NCI-H1436 treated with DMSO at 0.1 percent for 48 hours (cell line): Measurements from ENCODE around the gene LEF1.

Experiments used
- DNase-seq: peaks from one replicate; lab custom pipeline; 2025; lab: John Stamatoyannopoulos, UW

LEF1 gene

DNA sequence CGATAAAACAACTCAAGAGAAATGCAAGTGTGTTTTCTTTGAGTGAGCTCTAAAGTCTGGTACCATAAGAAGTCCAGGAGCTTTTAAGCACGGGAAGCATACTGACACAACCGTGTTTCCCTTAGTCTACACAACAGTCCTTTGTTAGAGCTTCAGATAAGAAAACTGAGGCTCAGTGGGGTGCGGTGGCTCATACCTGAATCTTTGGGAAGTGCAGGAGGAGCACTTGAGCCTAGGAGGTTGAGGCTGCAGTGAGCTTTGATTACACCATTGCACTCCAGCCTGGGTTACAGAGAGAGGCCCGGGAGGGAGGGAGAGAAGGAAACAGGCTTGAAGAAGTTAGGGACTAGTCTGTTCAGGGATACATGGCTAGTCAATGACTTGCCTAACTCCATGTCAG is 21.9 kb downstream of the LEF1 start:
- no peak for DNase-seq

DNA sequence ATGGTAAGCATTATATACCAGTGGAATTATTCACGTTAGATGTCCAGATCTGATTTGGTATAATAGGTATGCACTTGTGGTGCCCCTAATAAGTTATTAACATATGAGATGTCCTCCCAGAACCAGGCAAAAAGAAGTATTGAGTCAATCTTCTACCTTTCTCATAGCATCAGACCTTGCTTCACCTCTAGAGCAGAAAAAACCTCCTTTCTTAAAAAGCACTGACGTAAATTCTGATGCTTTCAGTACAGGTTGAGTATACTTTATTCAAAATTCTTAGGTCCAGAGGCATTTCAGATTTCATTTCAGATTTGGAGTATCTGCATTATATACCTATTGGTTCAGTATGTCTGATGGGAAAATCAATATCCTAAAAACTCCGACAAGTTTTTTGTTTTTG is 22.4 kb downstream of the LEF1 start:
- no peak for DNase-seq

DNA sequence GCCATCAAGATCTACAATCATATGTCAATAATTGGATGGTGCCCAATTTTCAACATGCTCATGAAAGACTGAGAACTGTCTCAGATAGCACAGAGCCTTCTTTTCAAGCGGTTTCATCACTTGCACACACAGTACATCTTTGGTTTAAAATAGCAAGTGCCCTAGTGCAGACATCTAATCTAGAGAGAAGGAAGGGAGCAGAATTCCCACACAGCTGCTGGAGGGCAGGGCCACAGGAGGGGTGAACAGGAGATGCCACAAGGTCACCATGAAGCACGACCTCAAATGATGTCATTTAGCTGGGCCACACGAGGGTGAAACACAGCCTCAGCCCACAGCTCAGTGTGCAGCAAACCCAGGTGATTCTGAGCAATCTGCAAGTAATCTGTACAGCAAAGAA is 24.3 kb downstream of the LEF1 start:
- DNase-seq = no peak

DNA sequence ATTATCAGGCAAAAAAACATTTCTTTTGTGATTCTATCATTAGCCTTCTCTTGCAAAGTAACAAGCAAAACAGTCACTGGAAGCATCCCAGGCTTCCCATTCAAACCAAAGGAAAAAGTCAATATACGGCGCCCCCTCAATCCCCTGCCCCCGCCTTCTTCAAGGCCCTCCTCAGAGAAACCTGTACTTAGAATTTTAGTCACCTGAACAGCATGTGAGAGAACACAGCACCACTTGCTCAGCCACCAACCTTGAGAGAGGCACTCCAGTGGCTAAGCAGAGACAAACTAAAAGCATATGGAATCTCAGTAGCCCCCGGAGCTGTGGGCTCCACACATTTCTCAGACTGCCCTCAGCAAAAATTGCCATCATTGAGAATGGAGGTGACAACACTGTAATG is 25.2 kb downstream of the LEF1 start:
- no peak for DNase-seq

DNA sequence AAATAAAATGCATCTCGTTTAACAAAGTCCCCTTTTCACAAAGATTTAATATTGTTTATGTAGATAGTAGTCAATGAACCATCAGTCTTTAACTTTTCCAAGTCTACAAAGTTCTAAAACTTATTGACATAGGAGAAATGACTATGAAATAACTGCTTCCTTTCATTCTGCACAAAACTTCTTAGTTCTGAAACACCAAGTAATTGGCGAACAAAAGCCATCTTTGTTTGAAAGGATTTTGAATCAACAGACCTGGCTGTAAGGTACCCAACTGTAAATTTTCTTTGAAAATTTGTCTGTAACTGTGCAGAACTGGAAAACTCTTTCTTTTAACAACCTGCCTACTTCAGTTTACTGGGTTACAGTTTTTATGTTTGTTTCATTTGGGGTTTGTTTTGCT is 25.9 kb downstream of the LEF1 start:
- DNase-seq = no peak

DNA sequence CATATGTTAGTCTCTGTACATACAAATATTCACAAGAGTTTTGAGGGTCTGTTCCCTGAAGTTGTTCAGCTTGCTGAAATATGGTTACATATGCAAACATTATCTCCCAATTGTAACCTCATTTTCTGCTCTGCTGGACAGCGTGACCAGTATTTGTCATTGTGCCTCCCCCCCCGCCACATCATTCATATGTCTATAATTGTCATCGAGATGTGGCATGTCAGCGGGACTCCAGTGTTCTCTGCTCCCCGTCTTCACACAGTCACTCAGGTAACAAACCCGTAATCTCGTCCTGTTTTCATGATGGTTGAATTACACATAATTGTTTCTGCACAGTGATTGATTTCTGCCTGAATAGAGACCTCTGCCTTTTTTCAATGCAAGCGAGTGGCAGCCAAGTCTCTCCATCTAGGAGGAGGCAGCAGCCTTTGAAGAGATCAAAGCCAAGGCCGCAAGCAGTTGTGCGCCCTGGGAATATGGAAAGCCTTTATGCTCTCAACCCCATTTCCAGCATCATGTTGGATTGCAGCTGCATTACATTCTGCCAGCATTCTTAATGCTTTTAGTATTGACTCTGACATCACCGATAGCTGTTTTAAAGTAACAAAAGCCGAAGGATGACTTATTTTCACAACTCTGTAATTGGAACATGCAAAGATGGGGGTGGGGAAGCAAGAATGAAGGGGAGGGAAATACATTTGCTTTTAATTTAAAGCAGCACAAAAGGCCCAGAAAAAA is 27.4 kb downstream of the LEF1 start:
- no peak for DNase-seq

DNA sequence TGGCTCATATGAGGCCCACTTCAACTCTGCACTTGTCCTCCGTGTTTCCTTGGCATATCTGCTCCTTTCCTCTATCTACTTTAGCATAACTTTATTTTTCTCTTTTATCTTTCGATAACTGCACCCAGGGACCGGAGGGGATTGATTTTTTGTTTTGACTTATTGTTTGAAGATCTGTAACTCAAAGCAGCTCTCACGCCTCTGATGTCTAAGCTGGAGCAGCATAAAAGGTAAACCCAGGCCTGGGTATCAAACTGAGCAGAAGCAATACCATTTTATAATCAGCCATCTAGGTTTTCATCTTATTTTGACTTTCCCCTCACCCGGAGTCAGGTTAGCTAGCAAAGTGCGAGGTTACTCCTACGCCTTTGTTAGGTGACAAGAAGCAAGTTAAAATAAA is 28.4 kb downstream of the LEF1 start:
- no peak for DNase-seq

DNA sequence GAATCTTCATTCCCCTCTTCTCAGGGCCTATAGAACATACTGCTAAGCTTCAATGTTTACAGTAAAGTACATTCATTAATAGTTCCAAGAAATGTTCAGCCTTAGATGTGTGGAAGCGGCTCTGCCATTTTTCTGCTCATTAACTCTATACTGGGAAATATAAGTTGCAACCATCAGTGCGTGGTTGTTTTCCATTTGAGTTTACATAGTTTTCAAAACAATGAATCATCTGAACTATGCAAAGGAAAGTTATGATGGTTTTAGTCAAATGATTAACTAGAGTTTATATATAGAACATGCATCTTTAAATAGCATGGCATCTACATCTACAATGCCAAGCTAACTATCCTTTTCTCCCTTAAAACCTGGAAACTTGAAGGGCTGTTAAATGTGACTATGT is 29.6 kb downstream of the LEF1 start:
- DNase-seq = no peak

DNA sequence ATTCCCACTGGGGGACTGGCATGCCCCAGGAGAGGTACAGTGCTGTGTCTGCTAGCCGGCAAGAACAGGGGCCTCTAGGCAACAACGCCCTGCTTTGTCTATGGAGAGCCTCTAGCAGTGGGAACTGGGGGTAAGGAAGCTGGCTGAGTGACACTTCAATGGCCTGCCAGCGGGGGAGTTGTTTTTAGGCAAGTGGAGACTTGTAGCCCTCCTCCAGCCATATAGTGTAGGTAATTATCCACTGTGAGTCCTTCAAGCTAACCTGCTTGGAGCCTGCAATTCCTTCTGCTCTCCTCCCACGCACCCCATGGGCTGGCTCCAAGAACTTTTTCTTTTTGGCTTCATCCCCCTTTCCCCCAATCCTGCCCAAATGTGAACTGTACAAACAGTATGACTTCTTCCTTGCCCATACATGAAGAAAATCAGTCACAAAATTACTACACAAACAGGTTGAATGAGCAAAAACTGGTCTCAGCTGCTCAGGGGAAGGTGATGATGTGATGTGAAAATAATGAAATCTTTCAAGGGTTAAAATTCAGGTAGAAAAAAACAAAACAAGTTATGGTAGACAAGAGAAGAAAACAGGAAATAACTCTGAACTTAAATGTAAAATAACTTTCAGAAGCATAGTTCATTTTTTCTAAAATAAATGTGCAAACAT is 33.1 kb downstream of the LEF1 start:
- peak; percentile 77 for DNase-seq

DNA sequence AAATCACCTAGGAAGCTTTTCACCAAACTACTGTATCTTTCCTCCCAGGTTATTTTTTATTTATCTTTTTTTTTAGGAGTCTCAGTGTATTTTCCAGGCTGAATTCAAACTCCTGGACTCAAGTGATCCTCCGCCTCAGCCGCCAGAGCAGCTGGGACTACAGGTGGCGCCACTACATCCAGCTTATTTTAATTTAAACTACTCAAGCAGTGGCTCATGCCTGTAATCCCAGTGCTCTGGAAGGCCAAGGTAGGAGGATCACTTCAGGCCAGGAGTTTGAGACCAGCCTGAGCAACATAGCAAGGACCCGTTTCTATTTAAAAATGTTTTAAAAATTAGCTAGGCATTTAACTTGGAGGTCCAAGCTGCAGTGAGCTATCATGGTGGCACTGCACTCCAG is 37.8 kb downstream of the LEF1 start:
- DNase-seq = no peak

DNA sequence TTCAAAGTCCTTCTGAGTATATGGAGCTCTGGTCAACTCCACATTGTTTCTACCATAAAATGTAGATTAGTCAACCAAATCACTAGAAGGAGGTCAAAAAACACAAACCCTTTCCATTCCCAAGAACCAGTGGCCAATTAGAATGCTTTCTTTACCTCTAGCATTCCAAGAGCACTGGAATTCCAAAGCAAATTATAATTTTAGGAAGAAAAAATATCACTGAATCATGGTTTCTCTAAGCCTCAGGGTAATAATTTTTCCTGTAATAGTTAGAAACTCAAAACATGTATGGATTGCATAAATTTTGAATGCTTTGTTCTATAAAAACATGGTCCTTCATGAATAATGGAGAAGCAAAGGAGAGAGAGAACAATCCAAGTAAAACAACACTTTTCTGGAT is 39.5 kb downstream of the LEF1 start:
- DNase-seq = no peak

DNA sequence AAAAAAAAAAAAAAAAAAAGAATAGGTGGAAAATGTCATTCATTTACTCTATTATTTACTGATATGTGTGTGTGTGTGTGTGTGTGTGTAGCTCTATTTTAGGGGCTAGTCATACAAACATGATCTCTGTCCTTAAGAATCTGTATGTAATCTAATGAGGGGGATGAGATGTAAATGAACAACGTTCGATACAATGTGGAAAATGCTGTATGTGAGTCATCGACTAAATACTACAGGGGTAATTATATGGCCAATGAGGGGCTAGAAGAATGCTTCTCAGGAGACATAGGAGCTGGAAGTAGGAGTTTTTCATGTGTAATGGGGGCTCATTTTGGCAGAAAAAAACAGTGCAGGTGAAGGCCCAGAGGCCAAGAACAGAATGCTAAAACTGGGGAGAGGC is 41.9 kb downstream of the LEF1 start:
- no peak for DNase-seq

DNA sequence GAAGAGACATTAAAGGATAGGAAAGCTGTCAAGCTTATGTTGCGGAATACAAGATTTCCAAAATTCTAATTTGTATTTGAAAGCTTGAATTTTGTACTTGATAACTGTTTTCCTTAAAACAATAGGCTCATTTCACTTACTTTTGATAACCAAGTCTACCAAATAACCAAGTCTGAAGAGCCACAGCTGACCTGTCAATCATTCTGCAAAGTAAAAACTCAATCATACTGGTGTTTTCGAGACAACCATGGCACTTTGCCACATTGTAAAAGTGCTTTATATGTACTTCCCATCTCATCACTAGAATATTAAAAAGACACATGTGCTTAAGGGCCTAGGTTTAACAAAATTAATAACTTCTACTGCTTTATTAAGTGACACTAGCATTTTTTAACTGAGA is 47.9 kb downstream of the LEF1 start:
- DNase-seq = no peak

DNA sequence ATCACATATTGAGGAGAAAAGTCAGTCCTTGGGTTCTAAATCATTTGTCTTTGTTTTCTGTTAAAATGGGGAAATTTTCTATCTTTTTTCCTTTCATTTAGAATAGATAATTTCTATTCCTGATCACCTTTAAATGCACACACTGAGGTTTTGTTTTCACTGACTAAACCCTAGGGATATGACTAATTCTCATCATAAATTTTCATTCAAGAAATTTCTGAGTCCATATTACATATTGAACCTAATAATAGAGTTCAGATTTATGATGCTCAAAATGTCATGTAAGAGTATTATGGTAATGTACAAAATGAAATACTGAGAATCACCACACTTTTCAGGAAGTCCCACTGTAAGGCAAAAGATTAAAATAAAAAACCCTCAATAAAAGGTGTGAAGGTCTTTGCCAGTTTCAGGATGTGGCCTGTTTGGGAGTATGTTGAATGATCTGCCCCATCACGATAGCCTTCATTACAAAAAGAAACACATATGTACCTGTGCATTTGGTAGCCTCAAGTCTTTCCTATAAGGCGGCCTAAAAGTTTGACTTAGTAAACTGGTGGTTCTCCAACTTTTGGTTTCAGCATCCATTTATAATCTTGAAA is 49.4 kb downstream of the LEF1 start:
- DNase-seq = no peak

DNA sequence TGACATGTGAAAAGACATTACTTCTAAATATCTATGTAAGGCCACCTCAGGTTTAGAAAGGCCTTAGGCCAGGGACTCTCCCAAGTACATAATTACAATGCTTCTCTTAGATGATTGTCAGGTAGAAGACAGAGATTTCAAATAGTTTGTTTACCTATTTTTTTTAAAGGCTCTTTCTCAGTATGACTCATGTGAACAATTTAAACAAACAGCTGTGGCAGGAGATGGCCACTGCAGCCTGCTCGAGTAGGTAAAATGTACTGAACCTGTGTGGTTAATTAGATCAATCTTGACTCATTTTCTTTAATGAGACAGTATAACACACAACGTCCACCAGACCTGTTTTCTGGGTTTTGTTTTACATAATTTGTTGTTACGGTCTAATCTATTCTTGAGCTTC is 50.2 kb downstream of the LEF1 start:
- DNase-seq = peak; percentile 92

DNA sequence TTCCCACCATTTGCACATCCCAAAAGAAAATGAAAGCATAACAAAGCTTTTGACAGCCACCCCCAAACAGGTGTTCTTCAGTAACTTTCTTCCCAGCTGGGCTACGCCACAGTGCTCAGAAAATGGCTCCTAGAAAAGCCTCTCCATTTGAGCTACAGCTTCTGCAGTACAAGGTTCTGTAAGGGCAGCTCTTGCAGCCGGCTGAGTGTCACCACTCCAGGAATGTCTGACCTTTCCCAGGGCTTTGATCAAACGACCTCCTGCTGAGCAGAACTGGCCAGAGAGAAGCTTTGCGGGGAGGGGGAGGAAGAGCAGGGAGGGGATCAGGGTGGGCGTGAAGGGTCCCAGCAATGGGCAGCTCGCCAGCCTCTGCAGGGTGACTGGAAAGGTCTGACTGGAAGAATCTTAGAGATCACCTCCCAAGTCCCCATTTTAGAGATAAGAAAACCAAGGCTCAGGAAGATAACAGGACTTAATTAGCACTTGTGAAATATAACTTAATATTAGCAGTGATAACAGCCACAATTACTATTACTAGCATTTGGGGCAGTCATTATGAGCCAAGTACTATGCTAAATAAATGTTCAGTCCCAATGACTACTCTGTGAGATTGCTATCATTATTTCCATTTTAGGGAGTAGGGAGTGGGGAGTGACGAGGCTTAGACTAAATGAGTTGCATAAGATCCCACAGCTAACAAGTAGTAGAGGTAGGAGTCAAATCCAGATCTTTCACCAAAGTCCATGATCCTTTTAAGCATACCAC is 51.1 kb downstream of the LEF1 start:
- DNase-seq = no peak

DNA sequence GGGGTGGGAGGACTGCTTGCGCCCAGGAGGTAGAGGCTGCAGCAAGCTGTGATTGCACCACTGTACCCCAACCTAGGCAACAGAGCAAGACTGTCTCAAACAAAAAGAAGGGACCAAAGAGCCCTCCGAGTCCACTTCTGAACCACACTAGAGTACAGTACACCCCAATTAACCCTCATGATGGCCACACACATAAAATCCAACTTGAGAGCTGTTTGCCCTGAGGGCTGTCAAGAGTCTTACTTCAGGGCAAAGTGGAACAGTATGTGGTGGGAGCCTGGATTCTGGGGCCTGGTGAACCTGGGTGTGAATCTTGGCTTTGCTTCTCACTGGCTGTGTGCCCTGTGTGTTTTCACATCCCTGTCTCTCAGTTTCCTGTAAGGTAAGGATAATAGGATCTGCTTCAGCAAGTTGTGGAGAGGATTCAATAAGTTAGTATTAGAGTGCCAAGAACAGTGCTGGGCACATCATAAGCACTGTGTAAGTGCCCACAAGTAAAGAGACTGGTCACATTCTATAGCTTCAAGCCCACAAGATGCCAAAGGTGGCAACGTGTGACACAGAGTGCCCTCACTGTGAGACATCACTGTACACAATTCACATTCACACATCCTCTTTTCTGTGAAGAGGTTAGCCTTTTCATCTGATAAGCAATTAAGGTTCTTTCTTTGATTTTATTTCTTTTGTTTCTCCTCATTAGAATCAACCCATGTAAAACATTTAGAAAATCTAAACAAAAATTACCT is 52.1 kb downstream of the LEF1 start:
- DNase-seq = no peak

DNA sequence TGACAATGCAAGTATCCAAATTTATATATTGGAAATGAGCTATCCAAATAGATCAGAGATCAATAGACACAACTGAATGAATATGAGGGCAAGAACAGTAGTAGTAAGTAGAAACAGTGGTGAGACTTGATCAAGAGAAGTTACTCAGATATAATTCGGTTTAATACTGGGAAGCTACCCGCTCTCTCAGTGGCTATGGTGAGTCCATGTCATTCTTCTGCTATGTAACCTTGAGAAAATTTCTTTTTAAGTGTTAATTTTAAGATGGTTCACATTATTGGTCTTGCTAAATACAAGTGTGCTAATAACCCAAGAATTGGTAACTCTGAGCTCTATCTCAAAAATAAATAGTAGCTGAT is 53.6 kb downstream of the LEF1 start:
- no peak for DNase-seq

DNA sequence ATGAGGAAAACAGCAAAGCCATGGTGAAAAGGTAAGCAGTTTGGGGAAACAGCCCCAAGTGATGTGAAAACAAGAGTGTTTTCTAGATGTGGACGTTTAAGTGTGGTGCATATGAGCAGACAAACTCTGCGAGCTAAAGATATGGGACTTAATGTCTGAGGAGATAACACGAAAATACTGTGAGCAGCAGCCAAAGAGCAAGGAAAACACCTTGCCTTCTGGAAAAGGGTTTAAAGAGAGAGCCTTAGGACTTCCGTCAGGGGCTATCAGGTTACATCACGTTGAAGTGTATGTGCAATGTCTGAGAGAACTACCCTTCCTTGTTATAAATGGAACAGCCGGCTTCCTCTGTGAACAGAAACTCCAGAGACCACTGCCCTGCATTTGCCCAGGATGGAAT is 54.2 kb downstream of the LEF1 start:
- peak; percentile 14 for DNase-seq

DNA sequence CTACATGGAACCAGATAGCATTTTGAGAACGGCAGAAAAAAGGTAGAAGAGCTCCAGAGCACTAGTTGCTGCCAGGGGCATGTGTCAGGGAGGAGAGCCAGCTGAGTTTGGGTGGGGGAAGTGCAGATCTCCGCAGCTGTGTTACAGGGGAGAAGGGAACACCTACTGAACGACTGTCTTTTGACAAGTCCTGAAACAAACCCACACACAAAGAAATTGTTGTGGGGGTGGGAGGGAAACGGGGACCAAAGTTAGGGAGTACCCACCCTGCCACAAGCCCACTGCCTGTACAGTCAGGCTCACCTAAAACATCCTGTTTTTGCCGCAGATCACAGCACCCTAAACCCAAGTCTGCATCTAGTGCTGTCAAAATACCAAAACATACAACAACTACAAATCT is 55.5 kb downstream of the LEF1 start:
- no peak for DNase-seq

DNA sequence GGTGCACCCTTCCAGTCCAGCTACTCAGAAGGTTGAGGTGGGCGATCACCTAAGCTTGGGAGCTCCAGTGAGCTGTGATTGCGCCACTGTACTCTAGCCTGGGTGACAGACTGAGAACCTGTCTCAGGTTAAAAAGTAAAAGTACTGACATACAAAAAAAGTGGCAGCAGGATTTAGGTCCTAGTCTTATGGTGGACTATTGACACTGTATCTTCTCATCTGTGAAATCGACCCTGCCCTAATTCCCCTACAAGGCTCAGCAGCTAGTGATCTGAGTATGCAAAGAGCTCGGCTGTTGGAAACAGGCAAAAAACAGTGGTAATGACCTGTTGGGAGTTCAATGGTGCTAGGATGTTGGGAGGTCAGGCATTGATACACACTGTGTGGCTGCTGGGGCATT is 57.0 kb downstream of the LEF1 start:
- no peak for DNase-seq

DNA sequence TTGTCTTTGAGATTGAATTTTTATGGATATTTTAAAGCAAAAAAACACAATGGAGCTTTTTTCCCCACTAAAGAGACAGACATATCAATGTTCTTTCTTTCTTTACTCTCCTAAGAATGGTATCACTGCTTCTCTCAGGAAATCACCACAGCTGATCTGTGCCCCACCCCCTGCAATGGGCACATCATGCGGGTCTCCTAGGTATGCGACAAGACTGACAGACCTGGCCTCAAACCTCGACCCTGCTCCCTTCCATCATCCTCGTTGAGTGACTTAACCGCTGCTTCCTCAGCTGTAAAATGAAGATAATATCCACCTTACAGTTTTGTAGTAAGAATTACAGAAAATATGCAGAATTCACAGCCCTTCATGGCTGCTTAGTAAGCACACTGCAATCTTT is 58.3 kb downstream of the LEF1 start:
- DNase-seq = no peak
